Neural cell (in vitro differentiated cells): ENCODE data around the gene USH1C. TPM values are rescaled to one million over a fixed set of nuclear protein-coding genes. Genes with fewer than 3 reads are reported as not detected.

ENCODE experiments used
- H2AFZ ChIP-seq: fragments of 200-600, 300-800 bp; sonication (generic), shearing (Covaris generic); 2 replicates; pipeline ENCODE4 v1.6.0; 2014; ENCODE audit warnings: low read depth, mild to moderate bottlenecking, antibody characterized with exemption, low read length, moderate library complexity
- H3F3A ChIP-seq: fragments of 200-600 bp; shearing (Covaris generic); 2 replicates; pipeline ENCODE4 v1.6.1; 2016; ENCODE audit warnings: mild to moderate bottlenecking, moderate library complexity, mixed read lengths, antibody characterized with exemption, low read length; ENCODE audit not compliant: insufficient read depth, poor library complexity, severe bottlenecking
- H3K27ac ChIP-seq: fragments of 200-600, 300-800 bp; sonication (generic), shearing (Covaris generic); 2 replicates; pipeline ENCODE4 v1.5.1; 2014; ENCODE audit warnings: mild to moderate bottlenecking, low read length, moderate library complexity
- H3K27me3 ChIP-seq: fragments of 300-800, 200-600 bp; sonication (generic), shearing (Covaris generic); 2 replicates; pipeline ENCODE4 v1.6.0; 2014; ENCODE audit warnings: mild to moderate bottlenecking, low read depth, low read length, moderate library complexity; ENCODE audit not compliant: insufficient read depth
- H3K36me3 ChIP-seq: fragments of 300-800, 200-600 bp; sonication (generic), shearing (Covaris generic); 2 replicates; pipeline ENCODE4 v1.5.1; 2014; ENCODE audit warnings: mild to moderate bottlenecking, antibody characterized with exemption, low read length, moderate library complexity; ENCODE audit not compliant: insufficient read depth
- H3K4me2 ChIP-seq: fragments of 300-800, 200-600 bp; sonication (generic), shearing (Covaris generic); 2 replicates; pipeline ENCODE4 v1.6.0; 2014; ENCODE audit warnings: mild to moderate bottlenecking, low read length
- H3K4me3 ChIP-seq: fragments of 300-800, 200-600 bp; sonication (generic), shearing (Covaris generic); 2 replicates; pipeline ENCODE4 v1.5.1; 2014; ENCODE audit warnings: mild to moderate bottlenecking, low read length, moderate library complexity
- H3K79me2 ChIP-seq: fragments of 200-600 bp; shearing (Covaris generic); replicated peaks from 2 replicates; pipeline ENCODE4 v1.6.0; 2014; ENCODE audit warnings: mild to moderate bottlenecking, low read length, moderate library complexity; ENCODE audit not compliant: insufficient read depth
- H3K9ac ChIP-seq: fragments of 300-800, 200-600 bp; sonication (generic), shearing (Covaris generic); 2 replicates; pipeline ENCODE4 v1.6.1; 2016; ENCODE audit warnings: mild to moderate bottlenecking, low read length, mixed read lengths
- H3K9me2 ChIP-seq: fragments of 200-600 bp; shearing (Covaris generic); 2 replicates; pipeline ENCODE4 v1.6.1; 2016; ENCODE audit warnings: mild to moderate bottlenecking, low read length, mixed read lengths; ENCODE audit not compliant: insufficient read depth
- H3K9me3 ChIP-seq: fragments of 200-600, 300-800 bp; sonication (generic), shearing (Covaris generic); 2 replicates; pipeline ENCODE4 v1.6.1; 2016; ENCODE audit warnings: mild to moderate bottlenecking, mixed run types, low read length, moderate library complexity, mixed read lengths
- H4K20me1 ChIP-seq: fragments of 200-600 bp; shearing (Covaris generic); 2 replicates; pipeline ENCODE4 v1.6.1; 2016; ENCODE audit warnings: mild to moderate bottlenecking, mixed run types; ENCODE audit not compliant: insufficient read depth
- EP300 ChIP-seq: fragments of 450-650 bp; conservative IDR thresholded peaks from 2 replicates; pipeline ENCODE4 v1.6.1; 2014; ENCODE audit warnings: antibody characterized with exemption, mild to moderate bottlenecking, moderate library complexity; ENCODE audit not compliant: poor library complexity, severe bottlenecking
- EZH2 ChIP-seq: fragments of 200-600, 300-800 bp; shearing (Covaris generic), sonication (generic); IDR thresholded peaks from 2 replicates; pipeline ENCODE4 v1.6.1; 2014; ENCODE audit warnings: antibody characterized with exemption, low read length, borderline replicate concordance, mild to moderate bottlenecking; ENCODE audit not compliant: insufficient read depth, poor library complexity, severe bottlenecking
- MXI1 ChIP-seq: fragments of 450-650 bp; conservative IDR thresholded peaks from 2 replicates; pipeline ENCODE4 v1.6.1; 2014; ENCODE audit warnings: antibody characterized with exemption, mild to moderate bottlenecking; ENCODE audit not compliant: poor library complexity, severe bottlenecking
- POLR2AphosphoS5 ChIP-seq: IDR thresholded peaks from 2 replicates; pipeline ENCODE4 v1.6.1; 2012
- RAD21 ChIP-seq: fragments of 450-650 bp; conservative IDR thresholded peaks from 2 replicates; pipeline ENCODE4 v1.6.1; 2014; ENCODE audit warnings: antibody characterized with exemption, mild to moderate bottlenecking, moderate library complexity
- SMC3 ChIP-seq: fragments of 450-650 bp; conservative IDR thresholded peaks from 2 replicates; pipeline ENCODE4 v1.6.1; 2014; ENCODE audit warnings: antibody characterized with exemption, mild to moderate bottlenecking, moderate library complexity; ENCODE audit not compliant: poor library complexity
- TAF1 ChIP-seq: IDR thresholded peaks from 2 replicates; pipeline ENCODE4 v1.6.1; 2012; ENCODE audit warnings: low read depth
- polyA plus RNA-seq: library from polyadenylated mRNA; depleted of rRNA; stranded (reverse); fragments of >200 nt; gene quantifications from 2 replicates; pipeline ENCODE4 v1.2.3, GENCODE V29; 2014
- TF ChIP-seq, protein P1 (sequence below): fragments of 450-650 bp; IDR thresholded peaks from 2 replicates; pipeline ENCODE4 v1.5.1; 2014; ENCODE audit warnings: antibody characterized with exemption, mild to moderate bottlenecking, moderate library complexity; ENCODE audit not compliant: poor library complexity, severe bottlenecking
- TF ChIP-seq, protein P2 (sequence below): IDR thresholded peaks from 2 replicates; pipeline ENCODE4 v1.6.1; 2012; ENCODE audit warnings: borderline replicate concordance

Gene USH1C
- polyA plus RNA-seq, 1 donor from 2014 or later: 0.67 TPM

DNA sequence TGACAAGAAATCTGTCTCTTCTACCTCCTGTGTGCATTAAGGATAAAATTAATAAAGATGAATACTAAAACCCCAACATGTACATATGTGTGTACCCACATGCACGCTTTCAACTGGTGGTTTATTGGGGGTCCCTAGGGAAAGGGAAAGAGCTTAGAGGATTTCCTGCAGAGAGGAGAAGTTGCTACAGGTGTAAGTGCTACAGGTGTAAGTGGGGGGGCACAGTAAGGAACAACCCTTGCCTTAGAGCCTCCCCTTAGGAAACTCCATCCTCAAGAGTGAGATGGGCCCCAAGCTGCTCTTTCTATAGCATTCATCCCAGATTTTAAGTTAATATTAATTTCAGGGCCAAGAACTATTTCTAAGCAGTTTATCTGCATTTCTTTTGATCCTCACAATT, 55.7 kb downstream of the USH1C start:
- Histone ChIP-seq H3K79me2 (no peaks in the 10 kb centered on the region), H3K27me3 (no peaks in the 10 kb centered on the region), H3K27ac (no peak overlapping the region), H2AFZ (no peak overlapping the region), H3K9me2 (no peaks in the 10 kb centered on the region), H3K4me3 (no peak overlapping the region), H3K9ac (no peak overlapping the region), H3K4me2 (no peak overlapping the region), H3K9me3 (no peaks in the 10 kb centered on the region), H4K20me1 (no peaks in the 10 kb centered on the region), H3F3A (no peaks in the 10 kb centered on the region), H3K36me3 (no peaks in the 10 kb centered on the region)
- TF ChIP-seq POLR2AphosphoS5 (no peak), EP300 (no peak), RAD21 (no peak), SMC3 (no peak), MXI1 (no peak), TAF1 (no peak), EZH2 (no peak)
- TF ChIP-seq, protein P1, sequence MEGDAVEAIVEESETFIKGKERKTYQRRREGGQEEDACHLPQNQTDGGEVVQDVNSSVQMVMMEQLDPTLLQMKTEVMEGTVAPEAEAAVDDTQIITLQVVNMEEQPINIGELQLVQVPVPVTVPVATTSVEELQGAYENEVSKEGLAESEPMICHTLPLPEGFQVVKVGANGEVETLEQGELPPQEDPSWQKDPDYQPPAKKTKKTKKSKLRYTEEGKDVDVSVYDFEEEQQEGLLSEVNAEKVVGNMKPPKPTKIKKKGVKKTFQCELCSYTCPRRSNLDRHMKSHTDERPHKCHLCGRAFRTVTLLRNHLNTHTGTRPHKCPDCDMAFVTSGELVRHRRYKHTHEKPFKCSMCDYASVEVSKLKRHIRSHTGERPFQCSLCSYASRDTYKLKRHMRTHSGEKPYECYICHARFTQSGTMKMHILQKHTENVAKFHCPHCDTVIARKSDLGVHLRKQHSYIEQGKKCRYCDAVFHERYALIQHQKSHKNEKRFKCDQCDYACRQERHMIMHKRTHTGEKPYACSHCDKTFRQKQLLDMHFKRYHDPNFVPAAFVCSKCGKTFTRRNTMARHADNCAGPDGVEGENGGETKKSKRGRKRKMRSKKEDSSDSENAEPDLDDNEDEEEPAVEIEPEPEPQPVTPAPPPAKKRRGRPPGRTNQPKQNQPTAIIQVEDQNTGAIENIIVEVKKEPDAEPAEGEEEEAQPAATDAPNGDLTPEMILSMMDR: no peak
- TF ChIP-seq, protein P2, sequence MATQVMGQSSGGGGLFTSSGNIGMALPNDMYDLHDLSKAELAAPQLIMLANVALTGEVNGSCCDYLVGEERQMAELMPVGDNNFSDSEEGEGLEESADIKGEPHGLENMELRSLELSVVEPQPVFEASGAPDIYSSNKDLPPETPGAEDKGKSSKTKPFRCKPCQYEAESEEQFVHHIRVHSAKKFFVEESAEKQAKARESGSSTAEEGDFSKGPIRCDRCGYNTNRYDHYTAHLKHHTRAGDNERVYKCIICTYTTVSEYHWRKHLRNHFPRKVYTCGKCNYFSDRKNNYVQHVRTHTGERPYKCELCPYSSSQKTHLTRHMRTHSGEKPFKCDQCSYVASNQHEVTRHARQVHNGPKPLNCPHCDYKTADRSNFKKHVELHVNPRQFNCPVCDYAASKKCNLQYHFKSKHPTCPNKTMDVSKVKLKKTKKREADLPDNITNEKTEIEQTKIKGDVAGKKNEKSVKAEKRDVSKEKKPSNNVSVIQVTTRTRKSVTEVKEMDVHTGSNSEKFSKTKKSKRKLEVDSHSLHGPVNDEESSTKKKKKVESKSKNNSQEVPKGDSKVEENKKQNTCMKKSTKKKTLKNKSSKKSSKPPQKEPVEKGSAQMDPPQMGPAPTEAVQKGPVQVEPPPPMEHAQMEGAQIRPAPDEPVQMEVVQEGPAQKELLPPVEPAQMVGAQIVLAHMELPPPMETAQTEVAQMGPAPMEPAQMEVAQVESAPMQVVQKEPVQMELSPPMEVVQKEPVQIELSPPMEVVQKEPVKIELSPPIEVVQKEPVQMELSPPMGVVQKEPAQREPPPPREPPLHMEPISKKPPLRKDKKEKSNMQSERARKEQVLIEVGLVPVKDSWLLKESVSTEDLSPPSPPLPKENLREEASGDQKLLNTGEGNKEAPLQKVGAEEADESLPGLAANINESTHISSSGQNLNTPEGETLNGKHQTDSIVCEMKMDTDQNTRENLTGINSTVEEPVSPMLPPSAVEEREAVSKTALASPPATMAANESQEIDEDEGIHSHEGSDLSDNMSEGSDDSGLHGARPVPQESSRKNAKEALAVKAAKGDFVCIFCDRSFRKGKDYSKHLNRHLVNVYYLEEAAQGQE: no peak

DNA sequence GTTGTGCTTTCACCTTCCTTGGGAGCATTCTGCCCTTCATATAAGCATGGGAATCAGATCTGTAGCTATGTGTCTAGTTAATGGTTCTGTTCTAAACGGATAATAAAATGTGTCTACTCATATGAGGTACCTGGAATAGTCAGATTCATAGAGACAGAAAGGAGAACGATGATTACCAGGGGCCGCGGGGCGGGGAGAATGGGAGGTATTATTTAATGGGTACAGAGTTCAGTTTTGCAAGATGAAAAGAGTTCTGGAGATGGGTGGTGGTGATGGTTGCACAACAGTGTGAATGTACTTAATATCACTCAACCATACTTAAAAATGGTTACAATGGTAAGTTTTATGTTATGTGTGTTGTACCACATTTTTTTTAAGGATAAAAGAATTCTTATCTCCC, 57.6 kb downstream of the USH1C start:
- Histone ChIP-seq H3K9me2 (no peaks in the 10 kb centered on the region), H4K20me1 (no peaks in the 10 kb centered on the region), H3F3A (no peaks in the 10 kb centered on the region), H3K9ac (no peak overlapping the region), H3K27me3 (no peaks in the 10 kb centered on the region), H2AFZ (no peak overlapping the region), H3K4me2 (no peak overlapping the region), H3K27ac (no peak overlapping the region), H3K36me3 (no peaks in the 10 kb centered on the region), H3K79me2 (no peaks in the 10 kb centered on the region), H3K9me3 (no peaks in the 10 kb centered on the region), H3K4me3 (no peak overlapping the region)
- TF ChIP-seq TAF1 (no peak), POLR2AphosphoS5 (no peak), MXI1 (no peak), SMC3 (no peak)
- TF ChIP-seq, protein P1: no peak
- TF ChIP-seq, protein P2: no peak
